GM10266 (cell line): Measurements from ENCODE around the gene MXRA8.

Experiments used
- DNase-seq: peaks from one replicate; pipeline ENCODE4 v3.0.0; 2012; ENCODE audit errors: extremely low spot score
- CTCF ChIP-seq: IDR thresholded peaks from 2 replicates; pipeline ENCODE4 v1.5.1; 2012; ENCODE audit warnings: mild to moderate bottlenecking, low read depth; ENCODE audit not compliant: control insufficient read depth, insufficient read depth; ENCODE audit errors: missing control alignments

The MXRA8 gene

GRCh38 chr1:1376551-1377226 lies 18.3 kb upstream of the MXRA8 start:
- TF ChIP-seq CTCF = no peak
- DNase-seq = no peak

DNA sequence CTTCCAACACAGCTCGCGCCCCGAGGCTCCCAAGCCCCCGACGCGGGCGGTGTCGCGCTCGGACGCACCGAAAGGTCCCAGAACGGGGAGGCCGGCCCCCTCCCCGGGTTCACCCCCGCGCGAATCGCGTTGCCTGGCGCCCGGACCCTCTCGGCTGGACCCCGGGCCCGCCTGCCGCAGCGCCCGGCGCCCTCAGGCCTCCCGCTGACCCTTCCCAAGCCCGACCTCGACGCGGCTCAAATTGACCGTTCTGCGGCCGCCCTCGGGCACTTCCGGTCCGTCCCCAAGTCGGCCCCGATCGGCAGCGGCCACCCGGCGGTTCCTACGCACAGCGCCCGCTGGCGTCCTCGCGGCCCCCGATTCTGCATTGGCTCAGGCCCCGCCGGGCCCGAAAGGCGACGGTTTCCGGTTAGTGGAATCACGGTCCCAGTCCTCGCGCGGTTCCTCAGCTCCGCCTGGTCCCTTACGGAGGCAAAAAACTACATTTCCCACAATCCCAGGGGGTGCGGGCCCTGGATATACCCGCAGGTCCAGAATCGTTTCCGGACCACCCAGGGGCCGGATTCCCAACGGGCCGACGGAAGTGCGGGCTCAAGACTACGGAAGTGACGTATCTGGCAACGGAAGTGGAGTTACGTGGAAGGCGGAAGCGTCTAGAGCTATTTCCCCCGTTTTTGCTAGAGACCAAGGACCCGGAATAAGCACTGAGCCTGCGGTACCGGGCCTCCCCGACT lies 16.7 kb upstream of the MXRA8 start, which contains the start of gene AURKAIP1:
TSS of gene AURKAIP1 (minus strand) at position 279 of the 734 bp plus-strand sequence. CDS start 451 bp downstream, outside the sequence.
- TF ChIP-seq CTCF = peak; percentile 38

GRCh38 chr1:1374589-1374928 lies 16.2 kb upstream of the MXRA8 start:
- no peak for TF ChIP-seq CTCF
- DNase-seq = no peak

More for the DNA sequence above, 16.7 kb upstream of the MXRA8 start, which contains the start of gene AURKAIP1:
- DNase-seq = peak; percentile 99

DNA sequence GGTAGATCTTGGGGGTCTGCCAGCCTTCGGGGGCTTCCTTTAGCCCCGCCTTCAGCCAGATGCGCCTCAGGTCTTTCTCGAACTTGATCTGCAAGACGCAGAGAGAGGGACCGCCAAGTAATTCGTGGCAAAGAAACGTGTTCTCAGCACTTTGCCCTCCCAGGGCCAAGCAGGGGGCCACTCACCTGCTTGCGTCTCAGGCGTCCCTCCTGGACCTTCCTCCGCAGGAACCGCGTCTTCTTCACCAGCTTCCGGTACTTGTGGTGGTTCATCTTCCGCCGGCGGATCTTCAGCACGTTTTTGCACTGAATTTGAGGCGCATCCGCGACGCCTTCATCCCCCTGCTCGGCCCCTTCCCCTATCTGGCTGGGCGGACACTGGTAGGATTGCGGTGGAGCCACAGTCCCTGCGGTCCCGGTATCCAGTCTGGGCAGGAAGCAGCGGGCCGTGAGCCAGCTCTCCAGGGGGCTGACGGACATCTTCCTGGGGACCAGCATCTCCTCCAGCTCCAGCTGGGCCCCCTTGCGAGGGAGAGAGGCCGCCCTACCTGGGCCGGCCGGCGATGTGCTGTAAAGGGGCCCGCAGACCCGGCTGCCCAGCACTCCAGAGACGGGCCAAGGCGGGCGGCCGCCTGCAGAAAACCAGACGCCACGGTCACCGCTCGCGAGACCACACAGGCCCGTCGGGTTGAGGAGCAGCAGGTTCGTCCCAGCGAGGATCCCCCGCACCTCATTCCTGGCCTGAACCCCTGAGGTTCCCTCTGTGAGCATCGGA lies 15.6 kb upstream of the MXRA8 start:
- no peak for DNase-seq
- no peak for TF ChIP-seq CTCF

GRCh38 chr1:1373051-1373814 lies 14.9 kb upstream of the MXRA8 start:
- TF ChIP-seq CTCF = no peak
- DNase-seq = no peak

DNA sequence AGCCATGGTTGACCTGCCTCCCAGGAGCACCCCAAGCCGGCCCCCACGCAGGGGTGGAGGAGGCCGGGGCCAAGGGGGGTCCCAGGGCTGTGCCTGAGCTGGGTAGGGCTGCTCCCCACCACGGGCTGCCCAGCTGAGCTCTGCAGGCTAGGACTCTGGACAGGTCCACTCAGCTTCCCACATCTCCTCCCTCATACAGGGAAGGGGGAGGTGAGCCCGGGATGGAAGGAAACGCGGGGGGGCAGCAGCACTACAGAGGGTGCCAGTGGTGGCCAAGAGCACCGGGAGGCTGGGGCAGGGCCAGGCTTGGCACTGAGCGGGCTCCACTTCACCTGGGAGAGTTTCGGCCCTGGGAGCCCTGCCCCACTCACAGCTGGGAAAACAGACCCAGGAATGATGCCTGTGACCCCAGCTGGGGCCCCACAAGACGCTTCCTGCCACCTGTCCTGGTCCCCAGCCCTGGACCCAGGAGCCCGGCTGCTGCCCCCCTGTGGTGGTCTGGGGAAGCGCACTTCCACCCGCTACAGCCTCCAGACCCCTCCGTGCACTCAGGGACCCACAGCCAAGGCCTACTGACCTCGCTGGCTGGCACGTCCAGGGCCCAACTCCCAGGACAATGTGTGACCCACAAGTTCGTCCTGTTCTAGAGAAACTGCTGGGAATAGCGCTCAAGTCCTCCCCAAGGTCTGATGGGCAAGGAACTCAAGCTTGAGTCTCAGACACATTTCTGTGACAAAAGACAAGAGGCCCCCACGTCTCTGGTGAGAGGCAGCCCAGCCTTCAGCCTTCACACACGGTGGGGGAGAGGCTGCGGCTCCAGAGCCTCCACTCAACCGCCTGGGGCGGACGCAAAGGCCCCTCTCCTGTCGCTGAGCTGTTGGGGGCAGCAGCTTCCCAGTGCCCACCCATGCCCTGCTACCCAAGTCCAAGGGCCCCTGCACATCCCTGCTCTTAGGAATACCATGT lies 13.7 kb upstream of the MXRA8 start:
- peak; percentile 92 for TF ChIP-seq CTCF
- peak; percentile 90 for DNase-seq
